Breast epithelium (tissue), 3 donors: ENCODE data around the gene IL1RL2.

Experiments
- POLR2A ChIP-seq: fragments of 450-650 bp; IDR thresholded peaks from one replicate; pipeline ENCODE4 v1.6.1; 2016; ENCODE audit warnings: antibody characterized with exemption, mild to moderate bottlenecking, moderate library complexity
- TF ChIP-seq, protein P1 (sequence below), 3 donors: fragments of 450-650 bp; IDR thresholded peaks; one replicate each; pipeline ENCODE4 v1.5.1; 2016 to 2017; ENCODE audit warnings: antibody characterized with exemption in 3 of 3, mild to moderate bottlenecking in 3 of 3, moderate library complexity in 3 of 3

DNA sequence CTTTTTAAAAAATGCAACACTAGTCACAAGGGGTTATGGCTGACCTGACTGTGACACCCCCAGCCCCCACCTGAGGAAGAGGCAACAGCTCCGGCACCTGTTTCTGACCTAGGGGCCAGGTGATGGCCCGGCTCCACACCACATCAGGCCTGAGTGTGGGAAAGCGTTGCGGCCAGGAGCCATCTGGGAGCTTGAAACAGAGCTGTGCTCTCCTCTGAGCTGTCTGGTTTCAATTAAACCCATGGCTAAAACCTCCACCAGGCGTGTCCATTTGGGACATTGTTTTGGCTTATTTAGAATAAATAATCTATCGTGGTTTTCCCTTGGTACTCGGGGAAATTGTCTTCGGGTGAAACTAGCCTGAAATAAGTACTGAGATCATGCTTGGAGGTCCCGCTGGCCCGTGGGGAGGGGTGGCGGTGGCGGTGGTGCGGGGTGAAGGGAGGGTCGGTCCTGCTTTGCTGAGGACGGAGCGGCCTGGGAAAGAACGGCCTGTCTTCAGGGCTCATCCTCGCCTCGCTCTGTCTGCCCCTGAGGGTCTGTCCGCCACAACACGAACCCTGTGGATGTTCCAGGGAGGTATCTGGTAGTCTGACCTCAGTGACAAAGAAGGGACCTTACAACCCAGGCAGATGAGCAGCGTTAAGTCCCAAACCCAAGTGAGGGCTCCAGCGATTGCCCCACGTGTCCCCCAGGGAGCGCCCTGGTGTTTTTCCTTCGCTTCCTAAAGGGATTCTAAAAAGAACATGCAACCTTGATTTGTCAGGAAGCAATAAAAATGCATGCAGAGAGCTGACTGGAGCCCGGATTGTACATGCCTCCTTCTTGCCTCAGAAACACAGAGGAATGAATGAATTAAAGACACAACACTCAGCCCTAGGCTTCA, 58.7 kb downstream of the IL1RL2 start:
- TF ChIP-seq, protein P1, sequence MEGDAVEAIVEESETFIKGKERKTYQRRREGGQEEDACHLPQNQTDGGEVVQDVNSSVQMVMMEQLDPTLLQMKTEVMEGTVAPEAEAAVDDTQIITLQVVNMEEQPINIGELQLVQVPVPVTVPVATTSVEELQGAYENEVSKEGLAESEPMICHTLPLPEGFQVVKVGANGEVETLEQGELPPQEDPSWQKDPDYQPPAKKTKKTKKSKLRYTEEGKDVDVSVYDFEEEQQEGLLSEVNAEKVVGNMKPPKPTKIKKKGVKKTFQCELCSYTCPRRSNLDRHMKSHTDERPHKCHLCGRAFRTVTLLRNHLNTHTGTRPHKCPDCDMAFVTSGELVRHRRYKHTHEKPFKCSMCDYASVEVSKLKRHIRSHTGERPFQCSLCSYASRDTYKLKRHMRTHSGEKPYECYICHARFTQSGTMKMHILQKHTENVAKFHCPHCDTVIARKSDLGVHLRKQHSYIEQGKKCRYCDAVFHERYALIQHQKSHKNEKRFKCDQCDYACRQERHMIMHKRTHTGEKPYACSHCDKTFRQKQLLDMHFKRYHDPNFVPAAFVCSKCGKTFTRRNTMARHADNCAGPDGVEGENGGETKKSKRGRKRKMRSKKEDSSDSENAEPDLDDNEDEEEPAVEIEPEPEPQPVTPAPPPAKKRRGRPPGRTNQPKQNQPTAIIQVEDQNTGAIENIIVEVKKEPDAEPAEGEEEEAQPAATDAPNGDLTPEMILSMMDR (IDR thresholded peaks at IDR 0.05) = no peak
- TF ChIP-seq POLR2A = no peak
